Gastroesophageal sphincter (tissue), 3 donors: Measurements from ENCODE around the gene EVC.

Source experiments
- POLR2A ChIP-seq, 2 donors: fragments of 450-650 bp; IDR thresholded peaks; one replicate each; pipeline ENCODE4 v1.6.1; 2017; ENCODE audit warnings: antibody characterized with exemption in 2 of 2, mild to moderate bottlenecking in 2 of 2, moderate library complexity in 1 of 2
- TF ChIP-seq, protein P1 (sequence below), 4 experiments: fragments of 200-600 bp in 2 of 4; fragments of 450-650 bp in 2 of 4; sonication (generic) in 1 of 4; IDR thresholded peaks; one replicate each; pipeline ENCODE4 v1.5.1; 2017 to 2019; ENCODE audit warnings: antibody characterized with exemption in 4 of 4, mild to moderate bottlenecking in 2 of 4, moderate library complexity in 2 of 4

DNA sequence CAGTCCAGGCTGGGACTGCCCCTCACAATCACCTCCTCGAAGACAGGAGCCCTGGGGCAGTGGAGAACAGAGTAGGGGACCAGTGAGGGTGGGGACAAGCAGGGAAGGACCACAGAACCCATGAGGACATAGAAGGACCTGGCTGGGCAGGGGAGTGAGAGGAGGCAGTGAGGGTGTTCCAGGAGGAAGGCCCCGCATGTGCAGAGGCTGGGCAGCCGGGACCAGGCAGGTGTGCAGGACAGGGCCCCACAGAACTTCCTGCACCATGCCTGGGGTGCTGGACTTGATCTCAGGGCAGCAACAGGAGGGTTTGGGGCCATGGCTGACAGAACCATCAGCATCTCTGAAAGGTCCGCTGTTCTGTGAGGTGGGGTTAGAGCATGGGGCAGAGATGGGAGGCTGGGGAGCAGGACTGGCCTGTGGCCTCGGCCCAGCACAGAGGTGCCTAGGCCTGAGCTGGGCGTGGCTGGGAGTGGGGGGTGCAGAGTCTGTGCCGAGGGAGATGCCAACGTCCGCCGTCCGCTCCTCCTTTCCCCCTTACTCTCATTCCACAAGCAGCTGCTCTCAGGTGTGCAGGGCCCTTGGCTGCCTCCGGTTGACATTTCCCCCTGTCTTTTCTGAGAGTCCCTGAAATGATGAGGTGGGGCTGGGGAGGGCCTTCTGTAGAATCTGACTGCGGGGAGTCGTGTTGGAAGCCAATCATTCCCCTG is 40.8 kb downstream of the EVC start:
- TF ChIP-seq POLR2A (IDR thresholded peaks at IDR 0.05): no peak
- TF ChIP-seq, protein P1, sequence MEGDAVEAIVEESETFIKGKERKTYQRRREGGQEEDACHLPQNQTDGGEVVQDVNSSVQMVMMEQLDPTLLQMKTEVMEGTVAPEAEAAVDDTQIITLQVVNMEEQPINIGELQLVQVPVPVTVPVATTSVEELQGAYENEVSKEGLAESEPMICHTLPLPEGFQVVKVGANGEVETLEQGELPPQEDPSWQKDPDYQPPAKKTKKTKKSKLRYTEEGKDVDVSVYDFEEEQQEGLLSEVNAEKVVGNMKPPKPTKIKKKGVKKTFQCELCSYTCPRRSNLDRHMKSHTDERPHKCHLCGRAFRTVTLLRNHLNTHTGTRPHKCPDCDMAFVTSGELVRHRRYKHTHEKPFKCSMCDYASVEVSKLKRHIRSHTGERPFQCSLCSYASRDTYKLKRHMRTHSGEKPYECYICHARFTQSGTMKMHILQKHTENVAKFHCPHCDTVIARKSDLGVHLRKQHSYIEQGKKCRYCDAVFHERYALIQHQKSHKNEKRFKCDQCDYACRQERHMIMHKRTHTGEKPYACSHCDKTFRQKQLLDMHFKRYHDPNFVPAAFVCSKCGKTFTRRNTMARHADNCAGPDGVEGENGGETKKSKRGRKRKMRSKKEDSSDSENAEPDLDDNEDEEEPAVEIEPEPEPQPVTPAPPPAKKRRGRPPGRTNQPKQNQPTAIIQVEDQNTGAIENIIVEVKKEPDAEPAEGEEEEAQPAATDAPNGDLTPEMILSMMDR (IDR thresholded peaks at IDR 0.05): no peak
